Thyroid gland (tissue), 4 donors: ENCODE measurements around the gene CHST13. TPM values are rescaled to one million over a fixed set of nuclear protein-coding genes. Genes with fewer than 3 reads are reported as not detected.

ENCODE experiments used
- DNase-seq, 2 donors: peaks; one replicate each; pipeline ENCODE4 v3.0.0-alpha.2; 2019
- H3K27ac ChIP-seq, 3 donors: fragments of 200-600 bp; sonication (generic); 1 replicate in 2 of 3; 2 replicates in 1 of 3; pipeline ENCODE4 v1.5.1; 2016 to 2019; ENCODE audit warnings: mild to moderate bottlenecking in 1 of 3, moderate library complexity in 1 of 3
- H3K27me3 ChIP-seq: fragments of 200-600 bp; sonication (generic); one replicate; pipeline ENCODE4 v1.5.1; 2019
- H3K36me3 ChIP-seq, 2 donors: fragments of 200-600 bp; sonication (generic); one replicate each; pipeline ENCODE4 v1.5.1; 2016 to 2019
- H3K4me1 ChIP-seq, 2 donors: fragments of 200-600 bp; sonication (generic); one replicate each; pipeline ENCODE4 v1.5.1; 2017 to 2019
- H3K4me3 ChIP-seq, 3 donors: fragments of 200-600 bp; sonication (generic); replicated peaks in 1 of 3; 1 replicate in 2 of 3; 2 replicates in 1 of 3; pipeline ENCODE4 v1.5.1; 2016; ENCODE audit warnings: mild to moderate bottlenecking in 1 of 3
- H3K9me3 ChIP-seq: fragments of 200-600 bp; sonication (generic); one replicate; pipeline ENCODE4 v1.5.1; 2017
- CTCF ChIP-seq, 6 experiments: fragments of 200-600 bp in 3 of 6; fragments of 450-650 bp in 3 of 6; sonication (generic) in 3 of 6; IDR thresholded peaks; one replicate each; pipeline ENCODE4 v1.5.1; 2016 to 2019; ENCODE audit warnings: antibody characterized with exemption in 6 of 6, mild to moderate bottlenecking in 2 of 6, inconsistent platforms in 1 of 6, moderate library complexity in 1 of 6
- POLR2A ChIP-seq, 2 donors: fragments of 450-650 bp; IDR thresholded peaks; one replicate each; pipeline ENCODE4 v1.6.1; 2017; ENCODE audit warnings: antibody characterized with exemption in 2 of 2, mild to moderate bottlenecking in 2 of 2, moderate library complexity in 1 of 2
- WGBS, 2 donors: methylation state at CpG; one replicate each; pipeline ENCODE4 v1.1.5; 2017; 5-methylcytosine and 5-hydroxymethylcytosine counted together
- intact Hi-C: fragments of 100-400 bp; cut with DNase I; formaldehyde crosslinking; loops from one replicate; pipeline ENCODE4 v1.15.1; 2023
- total RNA-seq, 4 donors: library from RNA; depleted of rRNA; stranded (reverse); fragments of >200 nt; gene quantifications; one replicate each; pipeline ENCODE4 v1.2.3, GENCODE V29; 2016

Gene CHST13
- total RNA-seq, 4 donors from 2014 or later: 0.13 to 0.56 TPM; not detected in 2

- WGBS, 2 donors: 25 to 39% methylated on average over 41 to 60 of the region's 101 CpGs
- H3K9me3 ChIP-seq: no peaks in the 10 kb centered on the region
- intact Hi-C loops: no loop called here
- TF ChIP-seq CTCF (IDR thresholded peaks at IDR 0.05) (no peak), POLR2A (IDR thresholded peaks at IDR 0.05) (no peak)
- peaks cover 6% of the 10 kb centered on the region for H3K27me3 ChIP-seq
- H3K4me1 ChIP-seq: no peaks in the 10 kb centered on the region
- no peak for DNase-seq
- H3K27ac ChIP-seq: no peak overlapping the region
- no peaks in the 10 kb centered on the region for H3K36me3 ChIP-seq
- H3K4me3 ChIP-seq: no peak overlapping the region
These were observed 17.8 kb downstream of the CHST13 start for GRCh38 chr3:126541628-126542339.

- TF ChIP-seq CTCF (IDR thresholded peaks at IDR 0.05) (no peak), POLR2A (IDR thresholded peaks at IDR 0.05) (no peak)
- no peaks in the 10 kb centered on the region for H3K9me3 ChIP-seq
- H3K4me1 ChIP-seq: no peaks in the 10 kb centered on the region
- H3K4me3 ChIP-seq: no peak overlapping the region
- no peaks in the 10 kb centered on the region for H3K36me3 ChIP-seq
- H3K27me3 ChIP-seq: peaks cover 6% of the 10 kb centered on the region
- intact Hi-C loops: no loop called here
- DNase-seq: no peak
- H3K27ac ChIP-seq: no peak overlapping the region
- 55 to 76% methylated on average over 35 to 42 of the region's 57 CpGs for WGBS, 2 donors
These were observed 18.6 kb downstream of the CHST13 start for GRCh38 chr3:126542340-126543241.

DNA sequence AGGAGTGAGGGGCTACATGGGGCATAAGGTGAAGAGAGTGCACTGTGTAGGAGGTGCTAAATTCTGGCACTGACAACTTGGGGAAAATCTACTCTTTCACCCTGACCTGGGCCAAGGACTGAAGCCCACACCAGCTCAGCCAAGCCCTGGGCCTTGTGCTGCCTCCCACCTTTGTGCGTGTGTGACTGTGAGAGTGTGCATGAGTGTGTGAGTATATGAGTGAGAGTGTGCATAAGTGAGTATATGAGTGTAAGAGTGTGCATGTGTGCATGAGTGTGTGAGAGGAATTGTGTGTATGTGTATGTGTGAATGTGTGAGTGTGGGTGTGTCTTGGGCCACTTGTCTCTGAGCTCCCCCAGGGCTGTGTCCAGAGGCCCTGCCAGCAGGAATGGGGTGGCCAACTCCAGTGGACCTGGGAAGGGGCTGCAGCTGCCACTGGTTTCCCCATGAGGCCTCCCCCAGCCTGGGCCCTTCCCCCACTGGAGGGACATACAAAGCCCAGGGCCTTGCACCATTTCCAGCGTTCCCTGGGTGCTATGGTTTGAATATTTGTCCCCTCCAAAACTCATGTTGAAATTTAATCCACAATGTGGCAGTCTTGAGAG is 19.6 kb downstream of the CHST13 start:
- no peak overlapping the region for H3K27ac ChIP-seq
- H3K4me1 ChIP-seq: no peaks in the 10 kb centered on the region
- H3K36me3 ChIP-seq: no peaks in the 10 kb centered on the region
- H3K4me3 ChIP-seq: no peak overlapping the region
- no peaks in the 10 kb centered on the region for H3K9me3 ChIP-seq
- intact Hi-C loops: no loop called here
- H3K27me3 ChIP-seq: peaks cover 6% of the 10 kb centered on the region
- WGBS, 2 donors: 88 to 92% methylated on average over 2 of the region's 2 CpGs
- DNase-seq: no peak
- TF ChIP-seq CTCF (IDR thresholded peaks at IDR 0.05) (no peak), POLR2A (IDR thresholded peaks at IDR 0.05) (no peak)

DNA sequence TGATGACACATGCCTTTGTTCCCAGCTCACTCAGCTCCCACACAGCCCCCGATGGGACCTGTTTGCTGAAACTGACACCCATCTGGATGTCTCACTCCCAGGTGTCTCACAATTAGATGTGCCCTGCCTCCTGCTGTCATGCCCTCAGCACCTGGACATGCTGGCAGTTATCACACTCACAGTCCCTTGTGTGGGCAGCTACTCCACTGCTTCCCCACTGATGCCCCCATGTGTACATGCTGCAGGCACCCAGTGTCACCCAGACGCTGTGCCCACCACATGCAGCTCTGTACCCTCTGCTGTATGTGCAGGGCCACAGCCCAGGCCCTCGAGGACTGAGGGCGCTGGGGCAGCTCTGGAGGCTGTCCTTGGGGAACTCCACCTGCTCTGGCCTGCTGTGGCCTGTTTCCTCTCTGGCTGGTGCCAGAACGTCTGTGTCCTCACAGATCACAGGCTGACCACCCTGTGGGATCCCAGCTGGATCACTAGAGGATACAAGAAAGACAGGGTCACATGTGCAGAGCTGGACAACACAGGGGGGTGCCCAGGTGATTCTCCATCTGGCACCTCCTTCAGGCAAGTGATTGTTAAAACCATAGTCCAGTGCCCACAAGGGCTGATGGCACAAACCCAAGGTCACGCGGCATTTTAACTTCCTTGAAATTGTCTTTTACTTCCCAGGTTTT is 20.8 kb downstream of the CHST13 start:
- no peak overlapping the region for H3K27ac ChIP-seq
- intact Hi-C loops: no loop called here
- no peaks in the 10 kb centered on the region for H3K9me3 ChIP-seq
- peak; percentile 23 to 38 for DNase-seq
- peaks cover 6% of the 10 kb centered on the region for H3K27me3 ChIP-seq
- WGBS, 2 donors: 72 to 77% methylated on average over 4 to 6 of the region's 7 CpGs
- no peaks in the 10 kb centered on the region for H3K36me3 ChIP-seq
- no peaks in the 10 kb centered on the region for H3K4me1 ChIP-seq
- no peak for TF ChIP-seq CTCF (IDR thresholded peaks at IDR 0.05)
- no peak for TF ChIP-seq POLR2A (IDR thresholded peaks at IDR 0.05)
- no peak overlapping the region for H3K4me3 ChIP-seq
